Suprapubic skin (tissue), 4 donors: ENCODE data around the gene PKN1. TPM values are rescaled to one million over a fixed set of nuclear protein-coding genes. Genes with fewer than 3 reads are reported as not detected.

Experiments used
- DNase-seq, 2 donors: peaks; one replicate each; pipeline ENCODE4 v3.0.0-alpha.2; 2019; ENCODE audit warnings: low spot score in 2 of 2
- H3K27ac ChIP-seq: fragments of 200-600 bp; sonication (generic); one replicate; pipeline ENCODE4 v1.5.1; 2019
- H3K27me3 ChIP-seq: fragments of 200-600 bp; sonication (generic); one replicate; pipeline ENCODE4 v1.5.1; 2019
- H3K36me3 ChIP-seq: fragments of 200-600 bp; sonication (generic); one replicate; pipeline ENCODE4 v1.5.1; 2019
- H3K4me1 ChIP-seq: fragments of 200-600 bp; sonication (generic); one replicate; pipeline ENCODE4 v1.5.1; 2019
- H3K4me3 ChIP-seq: fragments of 200-600 bp; sonication (generic); one replicate; pipeline ENCODE4 v1.5.1; 2019; ENCODE audit warnings: mild to moderate bottlenecking
- H3K9me3 ChIP-seq: fragments of 200-600 bp; sonication (generic); one replicate; pipeline ENCODE4 v1.5.1; 2019
- EP300 ChIP-seq: sonication (generic); formaldehyde crosslinking; IDR thresholded peaks from one replicate; pipeline ENCODE4 v1.6.1; 2017; ENCODE audit warnings: antibody characterized with exemption
- POLR2A ChIP-seq, 2 donors: fragments of 450-650 bp; IDR thresholded peaks; one replicate each; pipeline ENCODE4 v1.6.1; 2017; ENCODE audit warnings: antibody characterized with exemption in 2 of 2, mild to moderate bottlenecking in 2 of 2, moderate library complexity in 2 of 2
- POLR2AphosphoS5 ChIP-seq, 3 donors: sonication (generic); formaldehyde crosslinking; IDR thresholded peaks; one replicate each; pipeline ENCODE4 v1.6.1; 2017; ENCODE audit warnings: antibody characterized with exemption in 3 of 3
- WGBS: methylation state at CpG from one replicate; pipeline ENCODE4 v1.1.5; 2018; 5-methylcytosine and 5-hydroxymethylcytosine counted together
- total RNA-seq, 4 donors: library from RNA; depleted of rRNA; stranded (reverse); fragments of >200 nt; gene quantifications; one replicate each; pipeline ENCODE4 v1.1.0, GENCODE V29; 2016
- TF ChIP-seq, protein P1 (sequence below), 2 donors: fragments of 200-600 bp in 1 of 2; fragments of 450-650 bp in 1 of 2; sonication (generic) in 1 of 2; IDR thresholded peaks; one replicate each; pipeline ENCODE4 v1.5.1; 2016 to 2019; ENCODE audit warnings: antibody characterized with exemption in 2 of 2, mild to moderate bottlenecking in 1 of 2, moderate library complexity in 1 of 2

Gene PKN1
- total RNA-seq, 4 donors from 2014 or later: 8.6 to 21.2 (median 14.9) TPM

DNA sequence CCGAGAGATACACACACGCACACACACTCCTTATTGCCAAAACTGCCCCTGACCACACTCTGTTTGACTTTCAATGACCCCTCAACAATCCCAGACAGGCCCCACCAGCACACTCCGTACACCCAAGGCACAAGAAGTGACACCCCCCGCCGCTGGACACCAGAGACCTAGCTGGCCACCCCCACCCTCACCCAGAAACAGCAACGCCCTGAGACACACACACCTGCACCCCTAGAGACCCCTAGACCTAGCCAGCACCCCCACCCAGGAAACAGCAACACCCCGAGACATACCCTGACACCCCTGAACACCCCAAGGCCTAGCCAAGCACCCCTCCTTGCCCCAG, 43.2 kb downstream of the PKN1 start:
- 67% methylated on average over 7 of the region's 7 CpGs for WGBS
- peaks cover 62% of the 10 kb centered on the region for H3K4me1 ChIP-seq

DNA sequence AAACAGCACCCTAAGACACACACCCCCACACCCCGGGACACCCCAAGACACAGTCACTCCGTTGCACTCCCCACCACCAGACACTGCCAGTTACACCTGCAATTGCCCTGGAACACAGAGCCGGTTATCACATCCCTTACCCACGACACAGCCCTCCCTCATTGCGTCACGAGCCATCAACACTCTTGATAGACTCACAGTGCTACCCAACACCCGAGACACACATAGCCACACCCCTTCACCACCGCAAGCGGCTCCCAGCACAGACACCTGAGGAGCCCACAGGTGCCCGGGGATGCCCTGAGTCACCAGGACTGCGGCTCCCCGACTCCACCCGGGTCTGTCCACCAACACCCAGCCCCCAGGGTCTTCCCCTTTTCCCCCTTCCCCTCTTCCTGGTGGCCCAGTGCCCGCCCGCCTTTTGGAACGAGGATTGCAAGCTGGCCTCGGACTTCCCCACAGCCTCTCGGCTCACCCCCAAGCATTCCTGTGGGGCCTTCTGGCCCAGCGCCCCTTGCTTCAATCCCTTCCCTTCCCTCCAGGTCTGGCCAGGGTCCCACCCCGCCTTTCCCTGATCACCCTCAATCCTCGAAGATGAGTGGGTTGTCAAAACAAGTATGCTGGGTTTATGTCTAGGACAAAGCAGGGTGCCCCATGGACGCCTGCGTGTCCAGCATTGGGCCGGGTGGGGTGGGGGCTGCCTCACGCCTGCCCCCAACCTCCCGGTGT, 43.7 kb downstream of the PKN1 start:
- Histone ChIP-seq H3K27ac (no peak overlapping the region), H3K36me3 (peaks cover 41% of the 10 kb centered on the region), H3K9me3 (no peaks in the 10 kb centered on the region), H3K27me3 (peaks cover 28% of the 10 kb centered on the region), H3K4me1 (peaks cover 58% of the 10 kb centered on the region), H3K4me3 (no peak overlapping the region)
- 35% methylated on average over 22 of the region's 26 CpGs for WGBS
- DNase-seq: peak in 1 of 2 donors; percentile 78
- TF ChIP-seq POLR2A (IDR thresholded peaks at IDR 0.05) (no peak), POLR2AphosphoS5 (IDR thresholded peaks at IDR 0.05) (no peak), EP300 (no peak)
- TF ChIP-seq, protein P1, sequence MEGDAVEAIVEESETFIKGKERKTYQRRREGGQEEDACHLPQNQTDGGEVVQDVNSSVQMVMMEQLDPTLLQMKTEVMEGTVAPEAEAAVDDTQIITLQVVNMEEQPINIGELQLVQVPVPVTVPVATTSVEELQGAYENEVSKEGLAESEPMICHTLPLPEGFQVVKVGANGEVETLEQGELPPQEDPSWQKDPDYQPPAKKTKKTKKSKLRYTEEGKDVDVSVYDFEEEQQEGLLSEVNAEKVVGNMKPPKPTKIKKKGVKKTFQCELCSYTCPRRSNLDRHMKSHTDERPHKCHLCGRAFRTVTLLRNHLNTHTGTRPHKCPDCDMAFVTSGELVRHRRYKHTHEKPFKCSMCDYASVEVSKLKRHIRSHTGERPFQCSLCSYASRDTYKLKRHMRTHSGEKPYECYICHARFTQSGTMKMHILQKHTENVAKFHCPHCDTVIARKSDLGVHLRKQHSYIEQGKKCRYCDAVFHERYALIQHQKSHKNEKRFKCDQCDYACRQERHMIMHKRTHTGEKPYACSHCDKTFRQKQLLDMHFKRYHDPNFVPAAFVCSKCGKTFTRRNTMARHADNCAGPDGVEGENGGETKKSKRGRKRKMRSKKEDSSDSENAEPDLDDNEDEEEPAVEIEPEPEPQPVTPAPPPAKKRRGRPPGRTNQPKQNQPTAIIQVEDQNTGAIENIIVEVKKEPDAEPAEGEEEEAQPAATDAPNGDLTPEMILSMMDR (IDR thresholded peaks at IDR 0.05): no peak

More for the DNA sequence above, 43.2 kb downstream of the PKN1 start:
- H3K36me3 ChIP-seq: peaks cover 39% of the 10 kb centered on the region
- TF ChIP-seq, protein P1 (IDR thresholded peaks at IDR 0.05): no peak
- TF ChIP-seq POLR2A (IDR thresholded peaks at IDR 0.05) (no peak), POLR2AphosphoS5 (IDR thresholded peaks at IDR 0.05) (no peak), EP300 (no peak)
- H3K27ac ChIP-seq: no peak overlapping the region
- H3K4me3 ChIP-seq: no peak overlapping the region
- peak in 1 of 2 donors; percentile 63 for DNase-seq
- H3K9me3 ChIP-seq: no peaks in the 10 kb centered on the region
- peaks cover 28% of the 10 kb centered on the region for H3K27me3 ChIP-seq

DNA sequence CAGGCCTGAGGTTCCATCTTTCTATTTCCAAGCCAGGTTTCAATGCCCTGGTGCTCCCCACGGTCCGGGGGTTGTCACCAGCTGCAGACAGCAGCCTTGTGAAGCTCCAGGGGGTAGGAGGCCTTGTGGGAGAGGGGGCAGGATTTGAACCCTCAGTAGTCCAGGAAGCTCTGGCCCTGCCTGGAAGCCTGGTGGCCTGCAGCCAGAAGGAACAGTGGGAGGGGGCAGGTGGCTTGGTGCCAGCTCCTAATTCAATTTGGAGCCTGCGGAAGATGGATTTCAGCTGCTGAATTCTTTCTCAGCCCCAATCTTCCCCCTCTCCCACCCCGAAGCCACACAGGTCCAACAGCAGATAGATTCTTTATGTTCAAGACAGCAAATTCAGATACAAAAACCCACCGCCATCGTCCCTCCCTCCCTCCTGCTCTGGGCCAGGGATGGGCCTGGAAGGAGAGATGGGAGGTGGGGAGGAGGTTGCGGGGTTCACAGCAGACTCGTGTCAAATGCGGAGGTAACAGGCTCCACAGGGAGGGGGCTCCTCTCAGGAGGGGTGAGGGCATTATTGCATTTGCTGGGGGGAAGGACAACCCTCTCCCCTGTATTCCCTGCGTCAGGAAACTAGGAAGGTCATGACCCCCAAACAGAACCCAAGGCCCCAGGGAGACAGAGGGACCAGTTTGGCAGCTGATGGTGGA, 44.5 kb downstream of the PKN1 start:
- DNase-seq: no peak
- peaks cover 51% of the 10 kb centered on the region for H3K4me1 ChIP-seq

DNA sequence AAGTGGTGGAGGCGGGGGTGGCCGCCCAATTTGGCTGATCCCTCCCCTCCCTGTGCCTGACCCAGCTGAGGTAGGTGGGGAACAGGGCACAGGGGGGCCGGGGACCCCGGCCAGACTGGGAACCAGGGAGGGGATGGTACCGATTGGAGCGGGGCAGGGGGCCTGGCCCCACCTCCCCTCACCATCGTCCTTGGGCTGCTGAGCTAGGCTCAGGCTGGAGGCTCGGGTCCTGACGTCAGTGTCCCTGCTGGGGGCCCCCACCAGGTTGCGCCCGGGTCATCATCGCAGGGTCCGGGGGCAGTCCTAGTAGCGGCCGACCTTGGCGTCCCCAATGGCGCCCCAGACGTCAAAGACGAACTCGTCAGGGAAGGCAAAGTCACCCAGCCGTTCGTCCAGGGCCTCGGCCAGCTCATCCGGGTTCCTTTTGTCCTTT, 45.0 kb downstream of the PKN1 start:
- no peak overlapping the region for H3K4me3 ChIP-seq
- WGBS: 82% methylated on average over 13 of the region's 24 CpGs
- H3K27ac ChIP-seq: no peak overlapping the region
- H3K4me1 ChIP-seq: peaks cover 45% of the 10 kb centered on the region
- DNase-seq: peak in 1 of 2 donors; percentile 64
- TF ChIP-seq, protein P1 (IDR thresholded peaks at IDR 0.05): no peak
- no peak for TF ChIP-seq EP300
- peaks cover 53% of the 10 kb centered on the region for H3K36me3 ChIP-seq
- no peaks in the 10 kb centered on the region for H3K9me3 ChIP-seq
- H3K27me3 ChIP-seq: peaks cover 19% of the 10 kb centered on the region

More for the DNA sequence above, 44.5 kb downstream of the PKN1 start:
- Histone ChIP-seq H3K36me3 (peaks cover 48% of the 10 kb centered on the region), H3K27ac (no peak overlapping the region), H3K4me3 (no peak overlapping the region), H3K9me3 (no peaks in the 10 kb centered on the region), H3K27me3 (peaks cover 25% of the 10 kb centered on the region)
- no peak for TF ChIP-seq POLR2AphosphoS5 (IDR thresholded peaks at IDR 0.05)
- WGBS: 72% methylated on average over 10 of the region's 10 CpGs

DNA sequence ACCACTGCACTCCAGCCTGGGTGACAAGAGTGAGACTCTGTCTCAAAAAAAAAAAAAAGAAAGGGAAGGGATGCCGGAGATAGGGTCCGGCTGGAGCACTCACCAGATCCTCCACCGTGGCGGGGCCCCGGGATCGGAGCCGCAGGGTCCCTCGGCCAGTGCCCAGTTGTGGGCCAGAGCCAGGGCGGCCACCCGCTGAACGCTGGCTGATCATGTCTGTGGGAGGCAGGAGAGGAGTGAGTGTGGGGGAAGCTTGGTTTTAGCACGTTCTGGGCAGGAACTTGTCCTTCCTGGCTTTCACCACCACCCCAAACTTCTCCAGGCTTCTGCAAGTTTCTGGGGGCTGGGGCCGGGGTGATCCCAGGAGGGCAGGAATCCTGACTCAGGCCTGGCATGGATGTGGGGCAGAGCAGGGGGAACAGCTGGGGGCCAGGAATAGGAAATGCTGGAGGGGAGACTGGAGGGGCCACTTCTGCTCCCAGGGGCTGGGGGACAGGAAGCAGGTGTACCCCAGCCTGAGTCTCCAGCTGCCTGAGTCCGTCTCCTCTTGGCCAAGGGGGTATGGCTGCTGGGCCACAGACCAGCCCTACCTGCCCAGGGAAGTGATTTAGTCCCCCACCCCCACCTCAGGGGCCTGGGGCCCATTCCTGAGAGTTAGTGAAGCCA, 46.3 kb downstream of the PKN1 start:
- 80% methylated on average over 13 of the region's 14 CpGs for WGBS
- peaks cover 62% of the 10 kb centered on the region for H3K36me3 ChIP-seq
- H3K27ac ChIP-seq: no peak overlapping the region
- no peaks in the 10 kb centered on the region for H3K9me3 ChIP-seq
- TF ChIP-seq POLR2A (IDR thresholded peaks at IDR 0.05) (no peak), EP300 (no peak)
- TF ChIP-seq, protein P1 (IDR thresholded peaks at IDR 0.05): no peak
- H3K4me1 ChIP-seq: peaks cover 34% of the 10 kb centered on the region
- H3K4me3 ChIP-seq: no peak overlapping the region
- DNase-seq: no peak
- H3K27me3 ChIP-seq: peaks cover 6% of the 10 kb centered on the region
